GM19397 (cell line): Measurements from ENCODE around the gene JPH2.
"Not testable (repeated sequence)": the region's sequence is repeated elsewhere in the genome, so short reads cannot be mapped to it uniquely, and the experiment has no call there.

Experiments
- ATAC-seq: cut with Tn5 transposase; IDR thresholded peaks from one replicate; pipeline ENCODE4 v1.9.1; 2021; ENCODE audit warnings: mild to moderate bottlenecking, moderate library complexity; ENCODE audit not compliant: unreplicated experiment

JPH2 gene

GRCh38 chr20:44211177-44212039 is 24.4 kb upstream of the JPH2 start:
- ATAC-seq, result no peak

- ATAC-seq, result peak; percentile 84
Measured at GRCh38 chr20:44210406-44211176, 23.6 kb upstream of the JPH2 start, which contains the start of gene OSER1. Gene OSER1 (minus strand): TSS chr20:44210771. CDS start chr20:44206957, 3,814 bp downstream.

- ATAC-seq, result no peak
Measured at GRCh38 chr20:44209686-44210405, 22.9 kb upstream of the JPH2 start.

- no peak for ATAC-seq
Measured at GRCh38 chr20:44208770-44209169, 21.8 kb upstream of the JPH2 start.

- ATAC-seq, result no peak
Measured at GRCh38 chr20:44208165-44208564, 21.2 kb upstream of the JPH2 start.

GRCh38 chr20:44207126-44207723 is 20.2 kb upstream of the JPH2 start:
- ATAC-seq, result no peak

- ATAC-seq, result no peak
Measured at GRCh38 chr20:44206132-44206531, 19.1 kb upstream of the JPH2 start.

- no peak for ATAC-seq
Measured at GRCh38 chr20:44204832-44205215, 17.8 kb upstream of the JPH2 start.

- ATAC-seq, result no peak
Measured at GRCh38 chr20:44204156-44204831, 17.3 kb upstream of the JPH2 start.

GRCh38 chr20:44203161-44203560 is 16.2 kb upstream of the JPH2 start:
- ATAC-seq, result no peak

GRCh38 chr20:44200983-44201382 is 14.0 kb upstream of the JPH2 start:
- ATAC-seq, result no peak

GRCh38 chr20:44200371-44200770 is 13.4 kb upstream of the JPH2 start:
- ATAC-seq, result no peak

- no peak for ATAC-seq
Measured at GRCh38 chr20:44199877-44200276, 12.9 kb upstream of the JPH2 start.

GRCh38 chr20:44198872-44199271 is 11.9 kb upstream of the JPH2 start:
- ATAC-seq, result no peak

- no peak for ATAC-seq
Measured at GRCh38 chr20:44196271-44196670, 9.3 kb upstream of the JPH2 start.

- ATAC-seq, result no peak
Measured at GRCh38 chr20:44195605-44196004, 8.6 kb upstream of the JPH2 start.

- ATAC-seq, result no peak
Measured at GRCh38 chr20:44193801-44194200, 6.8 kb upstream of the JPH2 start.

GRCh38 chr20:44191640-44192039 is 4.7 kb upstream of the JPH2 start:
- ATAC-seq, result not testable (repeated sequence)

- not testable (repeated sequence) for ATAC-seq
Measured at GRCh38 chr20:44190197-44190852, 3.3 kb upstream of the JPH2 start.

GRCh38 chr20:44188752-44189151 is 1.8 kb upstream of the JPH2 start:
- no peak for ATAC-seq
